Common myeloid progenitor, CD34-positive (primary cell): ENCODE results near the gene TMEM95.
A peak's percentile ranks its signal among the peaks of the same experiment; 100 is the strongest.

Experiments used
- CTCF ChIA-PET: fragments of 350-600 bp; sonication (Branson Sonifier 250); formaldehyde crosslinking; loops from one replicate; lab custom pipeline; 2021; ENCODE audit warnings: antibody characterized with exemption; lab: Charles Lee
- POLR2A ChIA-PET: fragments of 350-600 bp; sonication (Branson Sonifier 250); formaldehyde crosslinking; loops from one replicate; lab custom pipeline; 2021; ENCODE audit warnings: antibody characterized with exemption; lab: Charles Lee
- DNase-seq, 3 donors: peaks; one replicate each; pipeline versions ENCODE4 v3.0.0 to v3.0.0-alpha.2; 2013
- H3K27ac ChIP-seq, 2 experiments: 1 replicate in 1 of 2; 2 replicates in 1 of 2; pipeline ENCODE4 v1.7.0; 2013; ENCODE audit warnings: inconsistent platforms in 2 of 2, low read length in 2 of 2, mild to moderate bottlenecking in 2 of 2, low read depth in 1 of 2, moderate library complexity in 1 of 2; ENCODE audit not compliant: severe bottlenecking in 2 of 2, insufficient read depth in 1 of 2, poor library complexity in 1 of 2
- H3K27me3 ChIP-seq, 5 experiments: replicated peaks in 2 of 5; 1 replicate in 3 of 5; 2 replicates in 2 of 5; pipeline versions ENCODE4 v1.6.1 to v1.7.0; 2013; ENCODE audit warnings: low read length in 4 of 5, mild to moderate bottlenecking in 2 of 5, moderate library complexity in 2 of 5, inconsistent platforms in 1 of 5; ENCODE audit not compliant: insufficient read depth in 5 of 5, control insufficient read depth in 4 of 5
- H3K36me3 ChIP-seq, 4 experiments: 1 replicate in 2 of 4; 2 replicates in 2 of 4; pipeline versions ENCODE4 v1.6.1 to v1.7.0; 2013; ENCODE audit warnings: low read length in 3 of 4, control low read depth in 1 of 4, mild to moderate bottlenecking in 1 of 4; ENCODE audit not compliant: control insufficient read depth in 4 of 4, insufficient read depth in 4 of 4
- H3K4me1 ChIP-seq, 4 experiments: 1 replicate in 3 of 4; 2 replicates in 1 of 4; pipeline versions ENCODE4 v1.6.1 to v1.7.1; 2013; ENCODE audit warnings: low read length in 3 of 4, mild to moderate bottlenecking in 3 of 4, control low read depth in 1 of 4, inconsistent platforms in 1 of 4, moderate library complexity in 1 of 4; ENCODE audit not compliant: control insufficient read depth in 4 of 4, insufficient read depth in 4 of 4; ENCODE audit errors: control extremely low read depth in 1 of 4
- H3K4me3 ChIP-seq, 7 experiments: 1 replicate in 4 of 7; 2 replicates in 3 of 7; pipeline versions ENCODE4 v1.5.1 to v1.7.0; 2013; ENCODE audit warnings: mild to moderate bottlenecking in 7 of 7, low read length in 6 of 7, moderate library complexity in 6 of 7, inconsistent platforms in 2 of 7, low read depth in 2 of 7, control low read depth in 1 of 7; ENCODE audit not compliant: insufficient read depth in 4 of 7, control insufficient read depth in 1 of 7; ENCODE audit errors: extremely low read depth in 1 of 7
- H3K9me3 ChIP-seq, 5 experiments: 1 replicate in 4 of 5; 2 replicates in 1 of 5; pipeline versions ENCODE4 v1.6.1 to v1.7.1; 2013; ENCODE audit warnings: low read length in 4 of 5, mild to moderate bottlenecking in 2 of 5, inconsistent platforms in 1 of 5, low read depth in 1 of 5, moderate library complexity in 1 of 5; ENCODE audit not compliant: control insufficient read depth in 4 of 5, insufficient read depth in 2 of 5; ENCODE audit errors: control extremely low read depth in 1 of 5
- WGBS: methylation state at CpG from one replicate; pipeline ENCODE4 v1.1.5; 2013; ENCODE audit not compliant: insufficient coverage; 5-methylcytosine and 5-hydroxymethylcytosine counted together

The TMEM95 gene

GRCh38 chr17:7391307-7391706 lies 36.4 kb downstream of the TMEM95 start:
- ChIA-PET CTCF (interaction anchor here (1.7 kb wide), 1 partner anchor 22 kb away, joined by 7 read pairs; no protein-coding TSS in a partner anchor), POLR2A (no interaction called here)
- H3K4me3 ChIP-seq: no peak overlapping the region
- H3K4me1 ChIP-seq: peaks cover 0 to 19% (median 15%) of the 10 kb centered on the region in 4 experiments
- H3K36me3 ChIP-seq: peaks cover 0 to 20% (median 7%) of the 10 kb centered on the region in 4 experiments
- H3K27me3 ChIP-seq: no peaks in the 10 kb centered on the region
- no peak overlapping the region for H3K27ac ChIP-seq
- 44% methylated on average over 2 of the region's 2 CpGs for WGBS
- DNase-seq: no peak
- H3K9me3 ChIP-seq: no peaks in the 10 kb centered on the region

- H3K27ac ChIP-seq: no peak overlapping the region
- no peaks in the 10 kb centered on the region for H3K9me3 ChIP-seq
- H3K4me3 ChIP-seq: peak overlapping the region in 4 of 7 experiments; percentile 72 to 87 (median 79)
- no peaks in the 10 kb centered on the region for H3K27me3 ChIP-seq
- WGBS: 92% methylated on average over 31 of the region's 42 CpGs
- peaks cover 0 to 19% (median 15%) of the 10 kb centered on the region in 4 experiments for H3K4me1 ChIP-seq
- POLR2A ChIA-PET: interaction anchor here (0.5 to 1.2 kb wide), 2 partner anchors 92 to 112 kb away, joined by 3 to 4 read pairs; partner anchors contain the start of gene POLR2A
- peaks cover 0 to 20% (median 6%) of the 10 kb centered on the region in 4 experiments for H3K36me3 ChIP-seq
- DNase-seq: no peak
- CTCF ChIA-PET: interaction anchor here (0.5 to 1.9 kb wide), 9 partner anchors 10 to 161 kb away, joined by 3 to 8 read pairs (median 3); partner anchors contain the start of genes TMEM256, TMEM95 and TNK1
Observed at GRCh38 chr17:7392696-7393612, 38.0 kb downstream of the TMEM95 start.

GRCh38 chr17:7393613-7394451 lies 38.9 kb downstream of the TMEM95 start:
- Histone ChIP-seq H3K4me3 (peak overlapping the region; percentile 58 to 87 (median 72)), H3K27ac (peak overlapping the region in 1 of 2 experiments; percentile 73), H3K36me3 (peaks cover 0 to 16% (median 5%) of the 10 kb centered on the region in 4 experiments), H3K4me1 (peaks cover 0 to 19% (median 15%) of the 10 kb centered on the region in 4 experiments), H3K27me3 (no peaks in the 10 kb centered on the region), H3K9me3 (no peaks in the 10 kb centered on the region)
- 5% methylated on average over 36 of the region's 48 CpGs for WGBS
- peak; percentile 23 to 70 (median 67) for DNase-seq
- POLR2A ChIA-PET: interaction anchor here (0.6 to 1.2 kb wide), 2 partner anchors 17 to 91 kb away, joined by 4 read pairs; partner anchors contain the start of gene POLR2A
- CTCF ChIA-PET: interaction anchor here (0.7 to 1.9 kb wide), 6 partner anchors 9 to 43 kb away, joined by 3 to 8 read pairs (median 4); partner anchors contain the start of genes TMEM256, TMEM95 and TNK1

- DNase-seq: peak; percentile 64 to 83 (median 78)
- H3K4me3 ChIP-seq: peak within 1 kb of the TSS; percentile 58 to 87 (median 72)
- CTCF ChIA-PET: interaction anchor here (1.0 to 1.9 kb wide), 5 partner anchors 9 to 42 kb away, joined by 3 to 8 read pairs (median 5); partner anchors contain the start of genes TMEM256, TMEM95 and TNK1
Observed at GRCh38 chr17:7394452-7395191, 39.7 kb downstream of the TMEM95 start, which contains the start of gene PLSCR3. Gene PLSCR3, minus strand, starts transcription at chr17:7394525. Its CDS starts 415 bp downstream, at chr17:7394110.

GRCh38 chr17:7396147-7396546 lies 41.2 kb downstream of the TMEM95 start:
- WGBS: 93% methylated on average over 4 of the region's 4 CpGs
- no peak for DNase-seq
- Histone ChIP-seq H3K27me3 (no peaks in the 10 kb centered on the region), H3K4me3 (no peak overlapping the region), H3K4me1 (peaks cover 0 to 19% (median 15%) of the 10 kb centered on the region in 4 experiments), H3K9me3 (no peaks in the 10 kb centered on the region), H3K36me3 (peaks cover 0 to 3% (median 2%) of the 10 kb centered on the region in 4 experiments), H3K27ac (no peak overlapping the region)
- CTCF ChIA-PET: interaction anchor here (0.8 kb wide), 2 partner anchors 11 to 40 kb away, joined by 3 read pairs; partner anchors contain the start of gene NLGN2
- POLR2A ChIA-PET: no interaction called here

More at GRCh38 chr17:7394452-7395191, 39.7 kb downstream of the TMEM95 start, which contains the start of gene PLSCR3:
- POLR2A ChIA-PET: interaction anchor here (0.6 to 1.2 kb wide), 2 partner anchors 17 to 90 kb away, joined by 4 read pairs; partner anchors contain the start of gene POLR2A
- H3K36me3 ChIP-seq: peaks cover 0 to 10% (median 2%) of the 10 kb centered on the region in 4 experiments
- no peaks in the 10 kb centered on the region for H3K27me3 ChIP-seq
- peak within 1 kb of the TSS in 1 of 2 experiments; percentile 73 for H3K27ac ChIP-seq
- 0% methylated on average over 55 of the region's 71 CpGs for WGBS
- H3K4me1 ChIP-seq: peaks cover 0 to 19% (median 15%) of the 10 kb centered on the region in 4 experiments
- no peaks in the 10 kb centered on the region for H3K9me3 ChIP-seq
